Panc1 (cell line): ENCODE results near the gene MUL1. TPM values are rescaled to one million over a fixed set of nuclear protein-coding genes. Genes with fewer than 3 reads are reported as not detected.

Experiments used
- ATAC-seq: fragments of 200-7000 bp; cut with Tn5 transposase; 2 replicates; pipeline ENCODE4 v1.9.1; 2020; ENCODE audit warnings: mild to moderate bottlenecking, moderate library complexity
- BruUV-seq: library from RNA; stranded (reverse); fragments of 400-500 nt; replicated peaks from 2 replicates; lab custom pipeline; 2021; lab: Mats Ljungman, UMichigan
- CTCF ChIA-PET: fragments of 300-600 bp; sonication (Branson Sonifier 250); formaldehyde crosslinking; loops from one replicate; lab custom pipeline; 2022; ENCODE audit warnings: antibody characterized with exemption; lab: Charles Lee
- POLR2A ChIA-PET: fragments of 300-600 bp; sonication (Branson Sonifier 250); formaldehyde crosslinking; loops from one replicate; lab custom pipeline; 2022; ENCODE audit warnings: antibody characterized with exemption; lab: Charles Lee
- DNase-seq: peaks from one replicate; pipeline ENCODE4 v3.0.0-alpha.2; 2010; ENCODE audit warnings: low read depth, low spot score
- H3K27ac ChIP-seq: 2 replicates; pipeline ENCODE4 v1.5.1; 2011; ENCODE audit warnings: mild to moderate bottlenecking, low read length, inconsistent platforms
- H3K27me3 ChIP-seq: fragments of 200-500 bp; sonication (Bioruptor generic); 2 replicates; pipeline ENCODE4 v1.6.0; 2014; ENCODE audit warnings: low read length, inconsistent platforms; ENCODE audit not compliant: control insufficient read depth, insufficient read depth
- H3K36me3 ChIP-seq: fragments of 200-500 bp; sonication (Bioruptor generic); 2 replicates; pipeline ENCODE4 v1.5.1; 2014; ENCODE audit warnings: inconsistent platforms, mild to moderate bottlenecking, low read length, moderate library complexity; ENCODE audit not compliant: control insufficient read depth, insufficient read depth
- H3K4me1 ChIP-seq: 2 replicates; pipeline ENCODE4 v1.5.1; 2011; ENCODE audit warnings: inconsistent platforms, mild to moderate bottlenecking, low read length, moderate library complexity; ENCODE audit not compliant: control insufficient read depth, insufficient read depth
- H3K4me3 ChIP-seq, 2 experiments: 2 replicates each; pipeline ENCODE4 v1.5.1; 2011 to 2012; ENCODE audit warnings: low read depth in 2 of 2, low read length in 2 of 2, mild to moderate bottlenecking in 2 of 2, inconsistent platforms in 1 of 2, moderate library complexity in 1 of 2
- H3K9me3 ChIP-seq: fragments of 200-500 bp; sonication (Bioruptor generic); 2 replicates; pipeline ENCODE4 v1.5.1; 2014; ENCODE audit warnings: low read depth, mild to moderate bottlenecking, inconsistent platforms, low read length, moderate library complexity; ENCODE audit not compliant: control insufficient read depth, insufficient read depth
- CTCF ChIP-seq: fragments of 450-650 bp; IDR thresholded peaks from 2 replicates; pipeline ENCODE4 v1.5.1; 2017; ENCODE audit warnings: mild to moderate bottlenecking
- POLR2AphosphoS5 ChIP-seq: IDR thresholded peaks from 2 replicates; pipeline ENCODE4 v1.6.1; 2012; ENCODE audit warnings: mild to moderate bottlenecking, low read depth, low read length, moderate library complexity
- SIN3A ChIP-seq: IDR thresholded peaks from 2 replicates; pipeline ENCODE4 v1.6.1; 2012; ENCODE audit warnings: low read depth, mild to moderate bottlenecking, low read length, moderate library complexity, borderline replicate concordance; ENCODE audit not compliant: insufficient read depth
- TCF7L2 ChIP-seq: IDR thresholded peaks from 2 replicates; pipeline ENCODE4 v1.6.1; 2011; ENCODE audit warnings: mild to moderate bottlenecking, low read depth, low read length, inconsistent platforms
- in situ Hi-C: cut with HindIII; loops from 2 replicates; pipeline ENCODE4 v1.10.0; 2016; ENCODE audit warnings: low sequenced_read_pairs, low pct_unique_long_range_greater_than_20kb
- intact Hi-C: fragments of 100-400 bp; cut with micrococcal nuclease; formaldehyde crosslinking; loops from one replicate; pipeline ENCODE4 v1.10.0; 2022; ENCODE audit not compliant: unreplicated experiment
- total RNA-seq: library from RNA; stranded (reverse); gene quantifications from one replicate; pipeline ENCODE4 v1.2.1, GENCODE V29; 2021; ENCODE audit not compliant: unreplicated experiment
- TF ChIP-seq, protein P1 (sequence below), 2 experiments: IDR thresholded peaks; 2 replicates each; pipeline ENCODE4 v1.6.1; 2011 to 2012; ENCODE audit warnings: low read depth in 2 of 2, control low read depth in 1 of 2, low read length in 1 of 2, mild to moderate bottlenecking in 1 of 2, moderate library complexity in 1 of 2; ENCODE audit not compliant: insufficient read depth in 1 of 2

MUL1 gene
- total RNA-seq, 1 experiment from 2014 or later, result 39.4 TPM

- Histone ChIP-seq H3K9me3 (no peaks in the 10 kb centered on the region), H3K4me1 (no peaks in the 10 kb centered on the region), H3K27ac (no peak overlapping the region), H3K36me3 (no peaks in the 10 kb centered on the region), H3K27me3 (peaks cover 13% of the 10 kb centered on the region), H3K4me3 (no peak overlapping the region)
- ATAC-seq, result no peak
- DNase-seq, result no peak
- CTCF ChIA-PET, result no interaction called here
- POLR2A ChIA-PET, result no interaction called here
- no TSS peak for BruUV-seq
- TF ChIP-seq POLR2AphosphoS5 (no peak), TCF7L2 (no peak), SIN3A (no peak), CTCF (no peak)
- TF ChIP-seq, protein P1, sequence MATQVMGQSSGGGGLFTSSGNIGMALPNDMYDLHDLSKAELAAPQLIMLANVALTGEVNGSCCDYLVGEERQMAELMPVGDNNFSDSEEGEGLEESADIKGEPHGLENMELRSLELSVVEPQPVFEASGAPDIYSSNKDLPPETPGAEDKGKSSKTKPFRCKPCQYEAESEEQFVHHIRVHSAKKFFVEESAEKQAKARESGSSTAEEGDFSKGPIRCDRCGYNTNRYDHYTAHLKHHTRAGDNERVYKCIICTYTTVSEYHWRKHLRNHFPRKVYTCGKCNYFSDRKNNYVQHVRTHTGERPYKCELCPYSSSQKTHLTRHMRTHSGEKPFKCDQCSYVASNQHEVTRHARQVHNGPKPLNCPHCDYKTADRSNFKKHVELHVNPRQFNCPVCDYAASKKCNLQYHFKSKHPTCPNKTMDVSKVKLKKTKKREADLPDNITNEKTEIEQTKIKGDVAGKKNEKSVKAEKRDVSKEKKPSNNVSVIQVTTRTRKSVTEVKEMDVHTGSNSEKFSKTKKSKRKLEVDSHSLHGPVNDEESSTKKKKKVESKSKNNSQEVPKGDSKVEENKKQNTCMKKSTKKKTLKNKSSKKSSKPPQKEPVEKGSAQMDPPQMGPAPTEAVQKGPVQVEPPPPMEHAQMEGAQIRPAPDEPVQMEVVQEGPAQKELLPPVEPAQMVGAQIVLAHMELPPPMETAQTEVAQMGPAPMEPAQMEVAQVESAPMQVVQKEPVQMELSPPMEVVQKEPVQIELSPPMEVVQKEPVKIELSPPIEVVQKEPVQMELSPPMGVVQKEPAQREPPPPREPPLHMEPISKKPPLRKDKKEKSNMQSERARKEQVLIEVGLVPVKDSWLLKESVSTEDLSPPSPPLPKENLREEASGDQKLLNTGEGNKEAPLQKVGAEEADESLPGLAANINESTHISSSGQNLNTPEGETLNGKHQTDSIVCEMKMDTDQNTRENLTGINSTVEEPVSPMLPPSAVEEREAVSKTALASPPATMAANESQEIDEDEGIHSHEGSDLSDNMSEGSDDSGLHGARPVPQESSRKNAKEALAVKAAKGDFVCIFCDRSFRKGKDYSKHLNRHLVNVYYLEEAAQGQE (IDR thresholded peaks at IDR 0.05; ENCODE audit: insufficient read depth in 1 of 2, low read depth in 2 of 2, low read length in 1 of 2), result no peak
- in situ Hi-C loops, result no loop called here
- intact Hi-C loops, result no loop called here
These were observed 49.2 kb downstream of the MUL1 start for GRCh38 chr1:20458717-20459116.

DNA sequence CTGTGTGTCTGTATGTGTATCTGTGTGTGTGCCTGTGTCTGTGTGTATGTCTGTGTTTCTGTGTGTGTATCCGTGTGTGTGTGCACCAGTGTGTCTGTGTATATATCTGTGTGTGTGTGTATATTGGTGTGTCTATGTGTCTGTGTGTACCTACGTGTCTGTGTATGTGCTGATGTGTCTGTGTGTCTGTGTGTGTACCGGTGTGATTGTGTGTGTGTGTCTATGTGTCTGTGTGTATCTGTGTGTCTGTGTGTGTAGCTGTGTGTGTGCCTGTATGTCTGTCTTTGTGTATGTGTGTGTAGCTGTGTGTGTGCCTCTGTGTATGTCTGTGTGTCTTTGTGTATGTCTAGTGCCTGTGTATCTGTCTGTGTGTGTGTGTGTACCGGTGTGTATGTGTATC is 53.9 kb downstream of the MUL1 start:
- no peak for ATAC-seq
- intact Hi-C loops, result no loop called here
- CTCF ChIA-PET, result no interaction called here
- Histone ChIP-seq H3K27ac (no peak overlapping the region), H3K27me3 (no peaks in the 10 kb centered on the region; the same call in 1 of the 2 replicates), H3K4me3 (no peak overlapping the region), H3K4me1 (no peaks in the 10 kb centered on the region), H3K36me3 (no peaks in the 10 kb centered on the region), H3K9me3 (no peaks in the 10 kb centered on the region)
- TF ChIP-seq POLR2AphosphoS5 (no peak), TCF7L2 (no peak), SIN3A (no peak), CTCF (no peak)
- TF ChIP-seq, protein P1 (IDR thresholded peaks at IDR 0.05; ENCODE audit: insufficient read depth in 1 of 2, low read depth in 2 of 2, low read length in 1 of 2), result no peak
- POLR2A ChIA-PET, result no interaction called here
- in situ Hi-C loops, result no loop called here
- no peak for DNase-seq
- no TSS peak for BruUV-seq
